ENCODE measurements around the gene TCHH.

TCHH gene

GRCh38 chr1:152127673-152128072, 12.4 kb upstream of the TCHH start:
- TF ChIP-seq CSRNP3 (CRISPR knock-in tag; IDR thresholded peaks at IDR 0.05) (no peak), PPARA (CRISPR knock-in tag; IDR thresholded peaks at IDR 0.05; ENCODE audit: borderline replicate concordance) (no peak), ISL1 (CRISPR knock-in tag; IDR thresholded peaks at IDR 0.05) (no peak), ZC3H10 (CRISPR knock-in tag; IDR thresholded peaks at IDR 0.05) (no peak)
- ATAC-seq = no peak

GRCh38 chr1:152125834-152126443, 10.7 kb upstream of the TCHH start:
- TF ChIP-seq OSR1 (CRISPR knock-in tag; IDR thresholded peaks at IDR 0.05) = no peak
- no peak for TF ChIP-seq ZNF8 (CRISPR knock-in tag; IDR thresholded peaks at IDR 0.05)
- no peak for TF ChIP-seq PATZ1 (CRISPR knock-in tag; IDR thresholded peaks at IDR 0.05; ENCODE audit: borderline replicate concordance)
- no peak for TF ChIP-seq ESRRG (CRISPR knock-in tag; IDR thresholded peaks at IDR 0.05)
- no peak for TF ChIP-seq ISL1 (CRISPR knock-in tag; IDR thresholded peaks at IDR 0.05)
- no peak for TF ChIP-seq PPARA (CRISPR knock-in tag; IDR thresholded peaks at IDR 0.05; ENCODE audit: borderline replicate concordance)
- TF ChIP-seq CREB5 (CRISPR knock-in tag; IDR thresholded peaks at IDR 0.05; ENCODE audit: low read depth) = no peak
- no peak for TF ChIP-seq ZFP30 (CRISPR knock-in tag; IDR thresholded peaks at IDR 0.05)
- TF ChIP-seq TSHZ2 (CRISPR knock-in tag; IDR thresholded peaks at IDR 0.05) = no peak
- TF ChIP-seq CSDC2 (CRISPR knock-in tag; IDR thresholded peaks at IDR 0.05) = no peak
- no peak for TF ChIP-seq ZFP3 (CRISPR knock-in tag; IDR thresholded peaks at IDR 0.05)
- no peak for TF ChIP-seq GLIS3 (CRISPR knock-in tag; IDR thresholded peaks at IDR 0.05)
- no peak for TF ChIP-seq ARNTL (CRISPR knock-in tag; IDR thresholded peaks at IDR 0.05; ENCODE audit: borderline replicate concordance, low read depth)
- no peak for TF ChIP-seq RARB (CRISPR knock-in tag; IDR thresholded peaks at IDR 0.05)
- TF ChIP-seq ZNF565 (CRISPR knock-in tag; conservative IDR thresholded peaks at IDR 0.05; ENCODE audit: low read depth) = no peak
- no peak for ATAC-seq

- no peak for ATAC-seq
- TF ChIP-seq ZC3H10 (CRISPR knock-in tag; IDR thresholded peaks at IDR 0.05) (no peak), CSRNP3 (CRISPR knock-in tag; IDR thresholded peaks at IDR 0.05) (no peak), ESRRG (CRISPR knock-in tag; IDR thresholded peaks at IDR 0.05) (no peak), CREB5 (CRISPR knock-in tag; IDR thresholded peaks at IDR 0.05; ENCODE audit: low read depth) (no peak), ZNF565 (CRISPR knock-in tag; conservative IDR thresholded peaks at IDR 0.05; ENCODE audit: low read depth) (no peak), GLIS3 (CRISPR knock-in tag; IDR thresholded peaks at IDR 0.05) (no peak), ZFP30 (CRISPR knock-in tag; IDR thresholded peaks at IDR 0.05) (no peak), TSHZ2 (CRISPR knock-in tag; IDR thresholded peaks at IDR 0.05) (no peak), ISL1 (CRISPR knock-in tag; IDR thresholded peaks at IDR 0.05) (no peak), PPARA (CRISPR knock-in tag; IDR thresholded peaks at IDR 0.05; ENCODE audit: borderline replicate concordance) (no peak), BACH2 (CRISPR knock-in tag; IDR thresholded peaks at IDR 0.05; ENCODE audit: borderline replicate concordance) (no peak), ZNF8 (CRISPR knock-in tag; IDR thresholded peaks at IDR 0.05) (no peak), PATZ1 (CRISPR knock-in tag; IDR thresholded peaks at IDR 0.05; ENCODE audit: borderline replicate concordance) (no peak)
These were observed 3.7 kb upstream of the TCHH start for GRCh38 chr1:152118915-152119314.

Measured in SK-N-SH treated with all-trans-retinoic acid at 6 μM for 48 hours (cell line).